Lung (tissue), 12 donors: Measurements from ENCODE around the gene PITRM1. TPM values are rescaled to one million over a fixed set of nuclear protein-coding genes. Genes with fewer than 3 reads are reported as not detected.

Experiments used
- ATAC-seq: fragments of 200-7000 bp; cut with Tn5 transposase; one replicate; pipeline ENCODE4 v1.9.1; 2020; ENCODE audit warnings: moderate number of reproducible peaks; ENCODE audit not compliant: insufficient read depth, low FRiP score
- DNase-seq, 3 donors: peaks; one replicate each; pipeline ENCODE4 v3.0.0-alpha.2; 2013 to 2017
- H3K27ac ChIP-seq, 2 donors: one replicate each; pipeline ENCODE4 v1.5.1; 2013; ENCODE audit warnings: mild to moderate bottlenecking in 2 of 2, moderate library complexity in 2 of 2, control low read depth in 1 of 2, inconsistent platforms in 1 of 2, low read depth in 1 of 2, low read length in 1 of 2
- H3K27me3 ChIP-seq, 3 donors: one replicate each; pipeline ENCODE4 v1.5.1; 2013; ENCODE audit warnings: low read length in 2 of 3; ENCODE audit not compliant: control insufficient read depth in 3 of 3, insufficient read depth in 3 of 3
- H3K36me3 ChIP-seq, 4 donors: one replicate each; pipeline ENCODE4 v1.5.1; 2013; ENCODE audit warnings: low read length in 4 of 4, mild to moderate bottlenecking in 1 of 4, moderate library complexity in 1 of 4; ENCODE audit not compliant: control insufficient read depth in 4 of 4, insufficient read depth in 4 of 4
- H3K4me1 ChIP-seq, 5 donors: one replicate each; pipeline ENCODE4 v1.5.1; 2013; ENCODE audit warnings: low read length in 5 of 5, mild to moderate bottlenecking in 2 of 5, moderate library complexity in 1 of 5; ENCODE audit not compliant: control insufficient read depth in 5 of 5, insufficient read depth in 5 of 5
- H3K4me3 ChIP-seq: one replicate; pipeline ENCODE4 v1.5.1; 2013; ENCODE audit warnings: mild to moderate bottlenecking, control low read depth, moderate library complexity
- H3K9ac ChIP-seq, 2 donors: one replicate each; pipeline ENCODE4 v1.5.1; 2013; ENCODE audit warnings: low read length in 2 of 2, control low read depth in 1 of 2; ENCODE audit not compliant: insufficient read depth in 1 of 2
- H3K9me3 ChIP-seq, 4 donors: one replicate each; pipeline ENCODE4 v1.5.1; 2013; ENCODE audit warnings: low read length in 3 of 4, mild to moderate bottlenecking in 1 of 4, moderate library complexity in 1 of 4; ENCODE audit not compliant: control insufficient read depth in 4 of 4, insufficient read depth in 3 of 4
- CTCF ChIP-seq: IDR thresholded peaks from 2 replicates; pipeline ENCODE4 v1.5.1; 2012; ENCODE audit warnings: mild to moderate bottlenecking; ENCODE audit errors: control extremely low read depth, extremely low read depth
- WGBS, 2 donors: extraction: QIAGEN DNeasy Blood & Tissue Kit; methylation state at CpG; one replicate each; pipeline ENCODE4 v1.1.7; 2013; 5-methylcytosine and 5-hydroxymethylcytosine counted together
- polyA plus RNA-seq, 2 donors: library from polyadenylated mRNA; stranded (reverse); fragments of 200-250 nt; gene quantifications; one replicate each; pipeline ENCODE4 v1.2.1, GENCODE V29; 2013
- total RNA-seq, 2 donors: library from RNA; depleted of rRNA in 1 of 2; stranded (reverse); fragments of >200 nt in 1 of 2; gene quantifications; one replicate each; pipeline ENCODE4 v1.2.1, GENCODE V29; 2014 to 2021
- donor health status: control.
- donor health status: control.
- donor health status: Bipolar disorder and iron deficiency.
- donor health status: healthy.
- donor health status: DM: yes; HTN: yes; CAD: no.

PITRM1 gene
- total and polyA plus RNA-seq, 4 donors, result 46.5 to 88.5 (median 60.7) TPM

GRCh38 chr10:3108575-3109105 is 63.9 kb downstream of the PITRM1 start:
- 92 to 94% methylated on average over 21 of the region's 21 CpGs for WGBS, 2 donors

GRCh38 chr10:3108033-3108432 is 64.5 kb downstream of the PITRM1 start:
- H3K36me3 ChIP-seq, result peaks cover 0 to 22% (median 4%) of the 10 kb centered on the region in 4 donors
- DNase-seq, result no peak
- H3K9ac ChIP-seq, result no peak overlapping the region
- H3K4me1 ChIP-seq, result peaks cover 0 to 3% (median 0%) of the 10 kb centered on the region in 5 donors
- ATAC-seq, result no peak
- 89 to 93% methylated on average over 8 of the region's 8 CpGs for WGBS, 2 donors
- TF ChIP-seq CTCF, result no peak
- H3K27me3 ChIP-seq, result no peaks in the 10 kb centered on the region
- no peaks in the 10 kb centered on the region for H3K9me3 ChIP-seq
- H3K27ac ChIP-seq, result peak overlapping the region in 1 of 2 donors; percentile 85
- H3K4me3 ChIP-seq, result no peak overlapping the region

More at GRCh38 chr10:3108575-3109105, 63.9 kb downstream of the PITRM1 start:
- H3K4me1 ChIP-seq, result peaks cover 0 to under 1% (median 0%) of the 10 kb centered on the region in 5 donors
- no peak for DNase-seq
- no peak overlapping the region for H3K9ac ChIP-seq
- no peaks in the 10 kb centered on the region for H3K9me3 ChIP-seq
- peak overlapping the region in 1 of 2 donors; percentile 27 for H3K27ac ChIP-seq
- no peaks in the 10 kb centered on the region for H3K27me3 ChIP-seq
- no peak for TF ChIP-seq CTCF
- peaks cover 0 to 26% (median 4%) of the 10 kb centered on the region in 4 donors for H3K36me3 ChIP-seq
- no peak overlapping the region for H3K4me3 ChIP-seq
- no peak for ATAC-seq

GRCh38 chr10:3107426-3107961 is 65.1 kb downstream of the PITRM1 start:
- Histone ChIP-seq H3K36me3 (peaks cover 0 to 24% (median 3%) of the 10 kb centered on the region in 4 donors), H3K9ac (no peak overlapping the region), H3K9me3 (no peaks in the 10 kb centered on the region), H3K4me3 (no peak overlapping the region), H3K4me1 (peaks cover 0 to 8% (median 3%) of the 10 kb centered on the region in 5 donors), H3K27me3 (no peaks in the 10 kb centered on the region), H3K27ac (peak overlapping the region; percentile 65 to 85)
- peak; percentile 22 to 50 (median 41) for DNase-seq
- 65 to 84% methylated on average over 22 of the region's 22 CpGs for WGBS, 2 donors
- no peak for TF ChIP-seq CTCF
- peak; percentile 64 for ATAC-seq
